Liver (tissue), 3 donors: ENCODE measurements around the gene TNK2.

Source experiments
- FOXA1 ChIP-seq: IDR thresholded peaks from 2 replicates; pipeline ENCODE4 v1.6.1; 2016; ENCODE audit warnings: antibody characterized with exemption
- GABPA ChIP-seq, 2 donors: IDR thresholded peaks in 1 of 2; conservative IDR thresholded peaks in 1 of 2; 2 replicates each; pipeline ENCODE4 v1.6.1; 2016; ENCODE audit warnings: antibody characterized with exemption in 2 of 2, mild to moderate bottlenecking in 1 of 2, moderate library complexity in 1 of 2
- JUND ChIP-seq, 2 donors: IDR thresholded peaks; 2 replicates each; pipeline ENCODE4 v1.6.1; 2016; ENCODE audit warnings: antibody characterized with exemption in 2 of 2
- RAD21 ChIP-seq, 2 donors: IDR thresholded peaks; 2 replicates each; pipeline ENCODE4 v1.6.1; 2016; ENCODE audit warnings: antibody characterized with exemption in 2 of 2, mild to moderate bottlenecking in 2 of 2
- RXRA ChIP-seq, 2 donors: IDR thresholded peaks; 2 replicates each; pipeline ENCODE4 v1.6.1; 2017 to 2018; ENCODE audit warnings: antibody characterized with exemption in 2 of 2, mild to moderate bottlenecking in 1 of 2
- SP1 ChIP-seq: IDR thresholded peaks from 2 replicates; pipeline ENCODE4 v1.6.1; 2018; ENCODE audit warnings: antibody characterized with exemption, mild to moderate bottlenecking
- TAF1 ChIP-seq: conservative IDR thresholded peaks from 2 replicates; pipeline ENCODE4 v1.6.1; 2016; ENCODE audit warnings: antibody characterized with exemption, mild to moderate bottlenecking
- YY1 ChIP-seq: IDR thresholded peaks from 2 replicates; pipeline ENCODE4 v1.6.1; 2016; ENCODE audit warnings: antibody characterized with exemption, mild to moderate bottlenecking
- TF ChIP-seq, protein P1 (sequence below): fragments of 150-350 bp; IDR thresholded peaks from 2 replicates; pipeline ENCODE4 v1.5.1; 2017; ENCODE audit warnings: improper control_type of control experiment, low read depth, low read length; ENCODE audit not compliant: missing input control
- TF ChIP-seq, protein P2 (sequence below): IDR thresholded peaks from 2 replicates; pipeline ENCODE4 v1.6.1; 2016; ENCODE audit warnings: antibody characterized with exemption, mild to moderate bottlenecking
- TF ChIP-seq, protein P3 (sequence below): IDR thresholded peaks from 2 replicates; pipeline ENCODE4 v1.6.1; 2016; ENCODE audit warnings: antibody characterized with exemption
- donor health status: healthy.
- donor health status: healthy.

GRCh38 chr3:195884691-195885035 is 23.7 kb downstream of the TNK2 start:
- TF ChIP-seq, protein P1, sequence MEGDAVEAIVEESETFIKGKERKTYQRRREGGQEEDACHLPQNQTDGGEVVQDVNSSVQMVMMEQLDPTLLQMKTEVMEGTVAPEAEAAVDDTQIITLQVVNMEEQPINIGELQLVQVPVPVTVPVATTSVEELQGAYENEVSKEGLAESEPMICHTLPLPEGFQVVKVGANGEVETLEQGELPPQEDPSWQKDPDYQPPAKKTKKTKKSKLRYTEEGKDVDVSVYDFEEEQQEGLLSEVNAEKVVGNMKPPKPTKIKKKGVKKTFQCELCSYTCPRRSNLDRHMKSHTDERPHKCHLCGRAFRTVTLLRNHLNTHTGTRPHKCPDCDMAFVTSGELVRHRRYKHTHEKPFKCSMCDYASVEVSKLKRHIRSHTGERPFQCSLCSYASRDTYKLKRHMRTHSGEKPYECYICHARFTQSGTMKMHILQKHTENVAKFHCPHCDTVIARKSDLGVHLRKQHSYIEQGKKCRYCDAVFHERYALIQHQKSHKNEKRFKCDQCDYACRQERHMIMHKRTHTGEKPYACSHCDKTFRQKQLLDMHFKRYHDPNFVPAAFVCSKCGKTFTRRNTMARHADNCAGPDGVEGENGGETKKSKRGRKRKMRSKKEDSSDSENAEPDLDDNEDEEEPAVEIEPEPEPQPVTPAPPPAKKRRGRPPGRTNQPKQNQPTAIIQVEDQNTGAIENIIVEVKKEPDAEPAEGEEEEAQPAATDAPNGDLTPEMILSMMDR: no peak
- TF ChIP-seq JUND (IDR thresholded peaks at IDR 0.05): no peak
- TF ChIP-seq RAD21 (IDR thresholded peaks at IDR 0.05): no peak
- TF ChIP-seq RXRA (IDR thresholded peaks at IDR 0.05): no peak
- no peak for TF ChIP-seq GABPA (IDR thresholded peaks at IDR 0.05 in 1 of 2, conservative IDR thresholded peaks at IDR 0.05 in 1 of 2)
- TF ChIP-seq TAF1: no peak
- no peak for TF ChIP-seq FOXA1
- TF ChIP-seq, protein P2, sequence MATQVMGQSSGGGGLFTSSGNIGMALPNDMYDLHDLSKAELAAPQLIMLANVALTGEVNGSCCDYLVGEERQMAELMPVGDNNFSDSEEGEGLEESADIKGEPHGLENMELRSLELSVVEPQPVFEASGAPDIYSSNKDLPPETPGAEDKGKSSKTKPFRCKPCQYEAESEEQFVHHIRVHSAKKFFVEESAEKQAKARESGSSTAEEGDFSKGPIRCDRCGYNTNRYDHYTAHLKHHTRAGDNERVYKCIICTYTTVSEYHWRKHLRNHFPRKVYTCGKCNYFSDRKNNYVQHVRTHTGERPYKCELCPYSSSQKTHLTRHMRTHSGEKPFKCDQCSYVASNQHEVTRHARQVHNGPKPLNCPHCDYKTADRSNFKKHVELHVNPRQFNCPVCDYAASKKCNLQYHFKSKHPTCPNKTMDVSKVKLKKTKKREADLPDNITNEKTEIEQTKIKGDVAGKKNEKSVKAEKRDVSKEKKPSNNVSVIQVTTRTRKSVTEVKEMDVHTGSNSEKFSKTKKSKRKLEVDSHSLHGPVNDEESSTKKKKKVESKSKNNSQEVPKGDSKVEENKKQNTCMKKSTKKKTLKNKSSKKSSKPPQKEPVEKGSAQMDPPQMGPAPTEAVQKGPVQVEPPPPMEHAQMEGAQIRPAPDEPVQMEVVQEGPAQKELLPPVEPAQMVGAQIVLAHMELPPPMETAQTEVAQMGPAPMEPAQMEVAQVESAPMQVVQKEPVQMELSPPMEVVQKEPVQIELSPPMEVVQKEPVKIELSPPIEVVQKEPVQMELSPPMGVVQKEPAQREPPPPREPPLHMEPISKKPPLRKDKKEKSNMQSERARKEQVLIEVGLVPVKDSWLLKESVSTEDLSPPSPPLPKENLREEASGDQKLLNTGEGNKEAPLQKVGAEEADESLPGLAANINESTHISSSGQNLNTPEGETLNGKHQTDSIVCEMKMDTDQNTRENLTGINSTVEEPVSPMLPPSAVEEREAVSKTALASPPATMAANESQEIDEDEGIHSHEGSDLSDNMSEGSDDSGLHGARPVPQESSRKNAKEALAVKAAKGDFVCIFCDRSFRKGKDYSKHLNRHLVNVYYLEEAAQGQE: no peak
- TF ChIP-seq SP1: no peak
- TF ChIP-seq, protein P3, sequence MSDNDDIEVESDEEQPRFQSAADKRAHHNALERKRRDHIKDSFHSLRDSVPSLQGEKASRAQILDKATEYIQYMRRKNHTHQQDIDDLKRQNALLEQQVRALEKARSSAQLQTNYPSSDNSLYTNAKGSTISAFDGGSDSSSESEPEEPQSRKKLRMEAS: no peak
- no peak for TF ChIP-seq YY1
